ENCODE measurements around the gene LACTB.
A peak's percentile ranks its signal among the peaks of the same experiment; 100 is the strongest.

LACTB gene

DNA sequence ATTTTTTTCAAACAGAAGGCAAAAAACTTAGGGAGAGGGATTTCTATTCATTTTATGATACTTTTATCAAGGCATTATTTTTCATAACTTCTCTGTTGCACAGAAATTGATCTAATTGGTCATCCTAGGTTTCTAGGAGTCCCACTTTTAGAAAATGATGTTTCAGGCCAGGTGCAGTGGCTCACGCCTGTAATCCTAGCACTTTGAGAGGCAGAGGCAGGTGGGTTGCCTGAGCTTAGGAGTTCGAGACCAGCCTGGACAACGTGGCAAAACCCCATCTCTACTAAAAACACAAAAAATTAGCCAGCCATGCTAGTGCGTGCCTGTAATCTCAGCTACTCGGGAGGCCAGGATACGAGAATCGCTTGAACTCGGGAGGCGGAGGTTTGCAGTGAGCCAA is 2.8 kb downstream of the LACTB start:
- no peak for DNase-seq (ENCODE audit: low spot score)

DNA sequence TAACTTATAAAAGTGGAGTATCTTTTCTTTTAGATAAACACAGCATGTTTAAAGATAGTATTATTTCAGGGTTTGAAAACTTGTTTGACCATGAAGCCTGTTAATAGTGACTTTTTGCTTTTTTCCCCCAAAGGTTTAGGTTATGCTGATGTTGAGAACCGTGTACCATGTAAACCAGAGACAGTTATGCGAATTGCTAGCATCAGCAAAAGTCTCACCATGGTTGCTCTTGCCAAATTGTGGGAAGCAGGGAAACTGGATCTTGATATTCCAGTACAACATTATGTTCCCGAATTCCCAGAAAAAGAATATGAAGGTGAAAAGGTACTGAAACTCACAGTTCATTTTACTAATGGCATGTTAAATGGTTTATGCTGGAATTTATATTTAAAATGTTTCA is 5.1 kb downstream of the LACTB start:
- no peak for DNase-seq (ENCODE audit: low spot score)

DNA sequence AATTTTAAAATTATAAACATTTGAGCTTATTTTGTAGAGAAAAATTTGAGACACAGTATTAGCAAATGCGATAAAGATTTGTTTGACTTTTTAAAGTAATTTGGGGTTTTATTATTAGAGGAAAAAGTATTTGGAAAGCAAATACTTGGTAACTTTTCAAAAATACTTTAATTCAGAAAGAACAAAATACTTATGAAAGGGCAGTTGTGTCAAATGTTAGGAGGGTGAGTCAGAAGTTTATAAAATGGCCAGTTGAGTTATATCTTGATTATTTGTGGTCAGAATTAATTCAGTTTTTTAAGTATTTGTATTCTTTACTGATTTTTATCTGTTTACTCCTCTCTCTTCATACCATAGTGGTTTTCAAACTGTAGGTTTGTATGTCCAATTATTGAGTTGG is 12.1 kb downstream of the LACTB start:
- no peak for DNase-seq (ENCODE audit: low spot score)

DNA sequence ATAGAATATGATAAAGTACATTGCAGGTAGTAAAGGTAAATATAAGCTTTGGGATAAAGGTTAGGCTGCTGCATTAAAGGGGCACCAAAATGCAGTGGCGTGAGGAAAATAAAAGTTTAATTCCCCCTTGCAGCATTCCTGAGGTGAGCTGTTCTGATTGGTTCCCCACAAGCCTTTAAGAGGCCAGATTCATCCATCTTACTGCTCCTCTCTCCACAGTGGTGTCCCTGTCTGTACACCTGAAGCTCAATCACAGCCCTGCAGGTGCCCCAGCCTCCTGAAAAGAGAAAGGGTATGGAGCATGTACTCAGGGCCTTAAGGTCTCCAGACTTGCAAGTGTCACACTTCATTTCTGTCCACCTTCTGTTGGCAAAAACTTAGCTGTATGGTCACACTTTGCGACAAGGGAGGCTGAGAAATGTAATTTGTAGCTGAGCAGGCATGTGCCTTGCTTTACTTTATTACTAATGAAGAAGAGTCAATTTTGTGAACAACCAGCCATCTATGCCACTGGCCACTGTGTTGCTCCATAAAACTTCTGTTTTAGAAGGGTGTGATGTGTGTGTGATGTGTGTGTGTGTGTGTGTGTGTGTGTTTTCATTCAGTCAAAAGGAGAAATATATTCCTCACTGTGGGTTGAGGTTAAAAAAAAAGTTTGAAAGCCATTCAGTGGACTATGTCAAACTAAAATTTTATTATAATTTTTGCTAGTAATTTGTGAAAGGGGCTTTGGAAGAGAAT is 12.8 kb downstream of the LACTB start:
- DNase-seq (ENCODE audit: low spot score), result no peak

DNA sequence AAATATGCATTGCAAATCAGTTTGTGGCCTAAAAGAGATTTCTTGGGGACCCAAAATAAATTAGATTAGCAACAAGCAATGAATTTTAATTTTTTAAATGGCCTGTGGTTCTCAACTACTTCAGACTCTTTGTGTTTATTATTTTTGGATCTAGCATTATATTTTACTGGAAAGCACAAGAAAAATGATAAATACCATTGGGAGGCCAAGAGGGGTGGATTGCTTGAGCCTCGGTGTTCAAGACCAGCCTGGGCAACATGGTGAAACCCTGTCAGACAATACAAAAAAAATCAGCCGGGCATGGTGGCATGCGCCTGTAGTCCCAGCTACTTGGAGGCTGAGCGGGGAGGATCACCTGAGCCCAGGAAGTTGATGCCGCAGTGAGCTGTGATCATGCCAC is 13.6 kb downstream of the LACTB start:
- no peak for DNase-seq (ENCODE audit: low spot score)

DNA sequence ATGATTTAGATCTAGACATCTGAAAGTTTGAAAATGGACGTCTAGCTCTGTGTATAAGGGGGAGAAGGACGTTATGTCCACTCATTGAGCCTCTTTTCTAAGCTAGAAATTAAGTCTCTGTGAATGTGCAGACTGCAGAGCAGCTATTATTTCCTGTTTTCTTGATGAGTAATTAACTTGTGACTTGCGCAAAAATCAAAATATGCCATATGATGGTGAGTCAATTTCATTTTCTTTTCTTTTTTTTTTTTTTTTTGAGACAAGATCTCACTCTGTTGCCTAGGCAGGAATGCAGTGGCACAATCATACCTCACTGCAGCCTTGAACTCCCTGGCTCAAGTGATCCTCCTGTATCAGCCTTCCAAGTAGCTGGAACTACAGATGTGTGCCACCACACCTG is 14.1 kb downstream of the LACTB start:
- DNase-seq (ENCODE audit: low spot score), result no peak

DNA sequence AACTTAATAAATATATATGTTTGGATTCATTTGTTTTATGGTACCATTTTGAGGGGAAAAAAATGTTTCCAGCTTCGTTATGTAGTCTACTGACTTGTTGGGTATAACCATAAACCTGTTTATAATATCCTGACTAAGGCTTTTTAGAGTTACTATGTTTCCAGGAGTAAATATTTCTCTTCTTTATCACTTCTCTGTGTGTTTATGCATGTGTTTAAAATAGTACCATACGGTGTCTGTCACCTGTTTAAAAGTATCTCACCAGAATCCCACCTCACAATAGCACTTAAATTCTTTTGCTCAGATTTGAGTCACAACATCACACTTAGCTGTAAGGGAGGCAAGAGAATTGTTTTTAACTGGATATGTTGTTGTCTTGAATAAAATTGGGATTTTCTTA is 15.1 kb downstream of the LACTB start:
- no peak for DNase-seq (ENCODE audit: low spot score)

DNA sequence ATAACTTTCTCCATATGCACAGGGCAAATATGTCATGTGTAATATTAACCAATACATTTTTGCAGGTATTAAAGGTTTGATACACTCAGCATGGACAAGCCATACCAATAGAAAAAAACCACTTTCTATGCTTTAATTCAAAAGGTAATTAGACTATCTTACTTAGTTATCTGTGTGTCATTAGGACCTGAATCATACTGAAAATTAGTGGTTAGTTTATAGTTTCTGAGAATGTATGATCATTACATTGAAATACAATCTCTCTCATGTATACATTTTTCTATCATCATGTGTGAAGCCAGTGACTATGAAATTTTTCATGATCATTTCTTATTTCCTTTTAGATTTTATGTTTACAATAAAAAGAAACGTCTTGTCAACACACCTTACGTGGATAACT is 19.3 kb downstream of the LACTB start:
- DNase-seq (ENCODE audit: low spot score), result no peak

DNA sequence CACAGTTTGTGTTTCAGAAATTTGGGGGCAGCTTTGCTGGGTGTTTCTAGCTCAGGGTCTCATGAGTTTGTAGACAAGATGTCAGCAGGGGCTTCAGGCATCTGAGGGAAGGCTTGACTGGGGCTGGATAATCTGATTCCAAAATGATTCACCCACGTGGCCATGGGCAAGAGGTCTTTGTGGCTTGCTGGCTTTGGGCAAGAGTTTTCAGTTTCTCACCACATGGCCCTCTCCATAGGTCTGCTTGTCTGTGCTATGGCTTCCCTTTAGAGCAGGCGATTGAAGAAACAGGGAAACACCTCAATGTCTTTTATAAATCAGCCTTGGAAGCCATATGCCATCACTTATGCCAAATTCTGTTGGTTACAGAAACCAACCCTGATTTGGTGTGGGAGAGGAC is 23.8 kb downstream of the LACTB start:
- DNase-seq (ENCODE audit: low spot score), result no peak

DNA sequence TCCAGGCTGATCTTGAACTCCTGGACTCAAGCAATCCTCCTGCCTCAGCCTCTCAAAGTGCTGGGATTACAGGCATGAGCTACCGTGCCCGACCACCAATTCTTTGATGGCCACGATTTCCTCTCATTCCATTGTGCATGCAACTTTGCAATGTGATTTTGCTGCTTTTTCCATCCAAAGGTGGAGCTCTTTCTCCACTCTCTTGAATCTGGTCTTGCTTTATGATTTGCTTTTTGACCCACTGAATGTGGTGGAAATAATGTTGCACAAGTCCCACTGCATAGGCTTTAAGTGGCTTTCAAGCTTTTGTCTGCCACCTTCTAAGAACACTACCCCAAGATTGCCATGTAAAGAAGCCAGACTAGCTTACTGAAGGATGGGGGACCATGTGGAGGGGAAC is 25.0 kb downstream of the LACTB start:
- no peak for DNase-seq (ENCODE audit: low spot score)

DNA sequence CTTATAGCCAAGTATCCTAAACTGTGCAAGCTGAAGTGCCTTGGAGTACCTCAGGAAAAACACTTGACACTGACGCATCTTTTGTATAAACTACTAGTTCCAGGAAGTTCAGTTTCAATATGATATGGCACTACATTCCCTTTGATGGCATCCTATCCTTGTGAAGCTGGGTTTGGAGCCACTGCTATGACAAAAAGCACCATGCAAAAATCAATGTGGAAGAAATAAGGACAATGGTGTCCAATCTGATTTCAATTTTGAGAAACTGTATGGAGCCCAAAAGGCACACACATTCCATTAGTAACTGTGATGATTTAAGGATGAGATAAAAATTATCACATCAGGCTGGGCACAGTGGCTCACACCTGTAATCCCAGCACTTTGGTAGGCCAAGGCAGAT is 30.0 kb downstream of the LACTB start:
- no peak for DNase-seq (ENCODE audit: low spot score)

DNA sequence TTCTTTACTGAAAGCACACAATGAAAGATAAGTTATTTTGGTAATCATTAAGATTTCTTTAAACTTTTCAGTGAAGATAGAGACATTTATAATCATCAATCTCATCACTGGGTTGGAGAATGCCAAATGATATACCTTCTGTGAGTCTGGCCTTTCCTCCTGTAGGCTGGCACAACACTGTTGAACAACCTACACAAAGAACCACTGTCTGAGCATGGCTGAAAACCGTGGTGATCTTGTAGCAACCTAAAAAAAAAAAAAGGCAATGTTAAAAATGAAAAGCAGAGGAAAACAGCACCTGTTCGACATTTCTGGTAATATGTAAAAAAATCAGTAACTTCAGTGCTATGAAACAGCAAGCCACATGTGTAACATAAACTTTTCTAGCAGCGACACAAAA is 33.8 kb downstream of the LACTB start:
- no peak for DNase-seq (ENCODE audit: low spot score)

DNA sequence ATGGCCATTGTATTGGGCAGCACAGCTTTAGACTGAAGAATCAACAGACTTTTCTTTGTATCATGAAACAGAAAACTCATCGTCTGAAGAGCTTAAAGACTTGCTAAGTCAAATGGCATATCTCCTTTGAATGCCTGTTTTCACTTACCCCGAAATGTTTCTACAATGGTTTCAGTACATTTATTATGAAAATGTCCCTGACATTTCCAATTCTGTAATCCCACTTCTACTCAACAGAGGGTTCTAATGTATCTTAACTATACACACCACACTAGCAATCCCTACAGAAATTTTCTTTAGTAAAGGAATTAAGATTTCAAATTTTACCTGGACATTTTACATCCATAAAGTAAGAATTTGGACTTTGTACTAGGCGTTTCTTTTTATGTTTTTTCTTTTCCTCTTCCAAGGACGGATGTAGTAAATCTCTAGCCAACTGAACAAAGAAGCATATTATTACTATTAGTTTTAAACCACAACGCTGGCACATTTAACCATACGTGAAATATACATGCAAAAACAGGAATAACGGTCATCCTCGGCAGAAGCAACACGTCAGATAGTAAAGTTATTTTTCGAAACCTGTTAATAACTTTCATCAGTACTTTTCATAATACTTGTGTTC is 34.5 kb downstream of the LACTB start:
- DNase-seq (ENCODE audit: low spot score), result no peak

DNA sequence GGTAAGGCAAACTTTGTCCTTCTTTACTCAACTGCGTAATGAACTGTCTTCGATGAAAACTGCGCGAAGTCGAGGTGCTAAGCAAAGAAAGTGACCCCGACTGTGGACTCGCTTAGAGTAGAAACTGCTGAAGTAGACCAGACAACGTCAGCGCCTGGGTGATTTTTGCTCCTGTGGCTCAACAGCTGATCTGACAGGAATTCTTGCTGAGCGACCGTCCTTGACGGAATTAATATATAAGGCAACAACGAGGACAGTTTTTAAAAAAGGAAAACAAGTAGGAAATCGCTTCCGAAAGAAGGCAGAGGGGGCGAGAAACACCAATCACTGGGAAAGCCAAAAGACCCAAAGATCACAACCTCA is 35.1 kb downstream of the LACTB start:
- peak; percentile 17 for DNase-seq (ENCODE audit: low spot score)

DNA sequence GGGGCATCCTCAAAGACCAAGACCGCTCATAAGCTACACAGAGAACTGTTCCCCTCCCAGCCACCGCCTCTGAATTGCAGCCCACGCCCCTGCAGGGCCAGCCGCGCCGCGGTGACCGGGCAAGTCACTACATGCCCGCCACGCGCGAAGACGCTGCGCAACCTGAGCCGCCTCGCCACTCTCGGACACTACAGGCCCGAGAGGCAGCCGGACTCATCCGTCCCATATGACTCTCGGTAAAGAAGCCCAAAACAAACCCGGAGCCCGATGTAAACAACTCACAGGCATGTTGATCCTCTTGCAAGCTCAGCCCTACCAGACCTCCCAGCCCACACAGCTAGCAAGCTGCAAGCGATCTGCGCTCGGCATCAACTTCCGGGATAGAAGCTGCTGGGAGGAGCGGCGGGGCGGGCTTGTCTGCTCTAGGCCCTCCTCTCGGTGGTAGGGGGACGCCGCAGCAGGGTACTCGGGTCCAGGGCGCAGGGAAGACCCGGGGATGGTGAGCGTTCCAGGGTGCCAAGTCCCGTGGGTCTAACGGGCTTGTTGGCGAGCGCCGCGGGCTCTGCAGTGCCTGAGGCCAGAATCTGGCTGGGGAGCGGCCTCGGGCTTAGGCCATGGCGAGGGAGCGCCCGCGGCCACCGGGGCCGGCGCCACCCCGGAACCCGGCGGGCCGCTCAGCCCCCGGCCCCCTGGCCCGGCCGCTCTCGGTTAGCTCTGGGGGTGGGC is 35.6 kb downstream of the LACTB start, which contains the start of gene RPS27L:
Gene RPS27L (minus strand): TSS at position 360 of the 726 bp plus-strand sequence. CDS start 72 bp downstream, at position 288.
- DNase-seq (ENCODE audit: low spot score), result peak; percentile 88

DNA sequence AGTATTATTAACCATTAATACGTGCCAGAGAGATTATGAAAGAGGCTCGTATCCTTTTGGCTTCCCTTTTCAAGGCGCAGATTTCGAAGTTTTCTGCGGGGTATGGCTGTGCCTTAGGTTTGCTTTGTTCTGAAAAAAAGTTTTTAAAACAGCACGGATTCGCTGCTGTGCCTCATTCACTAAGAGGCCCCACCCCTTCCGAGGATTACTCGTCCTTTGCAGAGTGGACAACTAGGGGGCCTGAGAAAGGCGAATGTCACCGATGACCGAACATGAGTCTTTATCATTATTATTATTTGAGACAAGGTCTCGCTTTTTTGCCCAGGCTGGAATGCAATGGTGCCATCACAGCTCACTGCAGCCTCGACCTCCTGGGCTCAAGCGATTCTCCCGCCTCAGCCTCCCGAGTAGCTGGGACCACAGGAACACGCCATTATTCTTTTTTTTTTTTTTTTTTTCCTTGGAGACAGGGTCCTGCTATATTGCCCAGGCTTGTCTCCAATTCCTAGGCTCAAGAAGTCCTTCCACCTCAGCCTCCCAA is 36.3 kb downstream of the LACTB start:
- peak; percentile 35 for DNase-seq (ENCODE audit: low spot score)

DNA sequence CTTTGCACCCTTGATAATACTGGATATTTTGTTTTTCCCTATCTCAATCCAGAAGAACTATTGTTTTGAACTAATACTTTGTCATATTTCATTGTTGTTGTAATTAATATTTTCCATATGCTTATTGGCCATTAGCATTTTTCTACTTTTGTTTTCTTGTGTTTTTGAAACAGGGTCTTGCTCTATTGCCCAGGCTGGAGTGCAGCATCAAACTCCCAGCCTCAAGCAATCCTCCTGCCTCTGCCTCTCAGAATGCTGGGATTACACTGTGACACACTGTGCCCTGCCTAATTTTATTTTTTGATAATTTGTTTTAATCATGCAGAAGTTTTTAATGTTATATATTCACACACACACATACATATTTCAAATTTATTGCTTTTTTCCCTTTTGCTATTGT is 39.0 kb downstream of the LACTB start:
- DNase-seq (ENCODE audit: low spot score), result no peak

DNA sequence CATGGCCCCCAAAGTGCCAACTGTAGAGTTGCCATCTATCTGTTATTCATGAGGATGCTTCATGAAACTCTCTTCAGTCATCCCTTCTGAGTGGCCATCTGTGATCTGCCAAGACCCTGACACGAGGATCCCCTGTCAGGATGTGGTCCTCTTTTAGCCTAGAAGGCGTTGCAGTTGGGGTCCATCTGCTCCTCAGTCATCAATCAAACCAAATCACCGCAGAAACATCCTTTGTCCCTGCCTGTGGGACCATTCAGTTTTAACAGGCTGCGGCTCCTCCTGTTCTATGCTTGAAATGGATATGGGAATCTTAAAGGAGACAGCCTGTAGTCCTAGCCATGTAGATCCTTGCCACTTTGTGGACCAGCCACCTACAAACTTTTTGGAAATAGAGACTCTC is 41.6 kb downstream of the LACTB start:
- no peak for DNase-seq (ENCODE audit: low spot score)

DNA sequence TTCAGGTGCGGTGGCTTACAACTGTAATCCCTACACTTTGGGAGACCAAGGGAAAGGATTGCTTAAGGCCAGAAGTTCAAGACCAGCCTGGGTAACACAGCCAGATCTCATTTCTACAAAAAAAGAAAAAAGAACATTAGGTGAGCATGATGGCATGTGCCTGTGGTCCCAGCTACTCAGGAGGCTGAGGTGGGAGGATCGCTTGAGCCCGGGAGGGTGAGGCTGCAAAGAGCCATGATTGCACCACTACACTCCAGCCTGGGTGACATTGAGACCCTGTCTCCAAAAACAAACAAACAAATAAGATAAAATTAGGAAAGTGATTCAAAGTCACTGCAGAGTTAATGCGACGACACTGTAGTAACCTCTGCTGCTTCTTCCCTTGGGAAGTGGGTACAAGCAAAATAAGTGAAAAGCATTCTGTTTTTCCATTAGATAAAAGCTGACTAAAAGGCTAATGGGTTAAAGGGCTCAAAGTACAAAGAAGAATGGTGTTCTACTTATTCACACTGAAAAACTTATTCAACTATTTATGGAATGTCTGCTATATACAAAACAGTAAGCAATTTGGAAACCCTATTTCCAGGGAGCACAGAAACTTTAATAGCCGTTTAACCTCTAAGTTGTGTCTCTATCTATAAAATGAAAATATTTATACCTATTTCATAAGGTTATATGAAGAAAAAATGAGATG is 43.7 kb downstream of the LACTB start:
- DNase-seq (ENCODE audit: low spot score), result no peak

DNA sequence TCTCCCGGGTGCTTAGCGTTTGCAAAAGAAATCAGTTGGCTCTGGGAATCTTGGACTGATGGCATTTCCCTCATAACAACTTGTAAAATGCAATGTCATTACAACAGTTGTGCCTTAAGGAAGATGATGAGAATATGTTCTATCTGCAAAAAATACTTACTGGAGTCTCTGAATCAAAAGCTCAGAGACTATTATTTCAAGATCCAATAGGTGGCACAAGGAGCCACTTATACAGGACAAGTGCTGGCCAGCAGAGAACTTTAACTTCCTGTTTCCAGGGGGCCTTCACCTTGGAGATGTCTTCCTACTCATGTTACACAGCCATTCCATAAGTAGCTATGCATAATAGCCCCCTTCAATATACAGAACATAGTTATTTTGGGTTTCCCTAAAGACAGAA is 44.6 kb downstream of the LACTB start:
- no peak for DNase-seq (ENCODE audit: low spot score)

DNA sequence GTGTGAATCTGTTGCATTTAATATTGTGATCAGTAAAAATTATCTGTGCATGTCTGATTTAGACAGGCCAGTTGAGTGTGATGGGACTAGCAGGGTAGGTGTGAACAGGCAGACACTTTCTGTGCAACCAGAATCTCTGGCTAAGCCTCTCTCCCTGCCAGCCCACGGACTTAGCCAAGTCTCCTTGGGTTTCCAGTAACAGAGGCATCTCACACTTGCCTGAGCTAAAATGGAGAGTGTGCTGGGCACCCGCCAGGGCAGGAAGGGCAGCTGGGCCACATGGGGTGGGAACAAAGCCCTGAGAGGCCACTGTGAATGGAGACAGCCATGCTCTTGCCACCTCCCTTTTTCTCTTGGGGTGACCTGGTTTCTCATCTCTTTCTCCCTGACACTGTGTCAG is 48.1 kb downstream of the LACTB start:
- no peak for DNase-seq (ENCODE audit: low spot score)

DNA sequence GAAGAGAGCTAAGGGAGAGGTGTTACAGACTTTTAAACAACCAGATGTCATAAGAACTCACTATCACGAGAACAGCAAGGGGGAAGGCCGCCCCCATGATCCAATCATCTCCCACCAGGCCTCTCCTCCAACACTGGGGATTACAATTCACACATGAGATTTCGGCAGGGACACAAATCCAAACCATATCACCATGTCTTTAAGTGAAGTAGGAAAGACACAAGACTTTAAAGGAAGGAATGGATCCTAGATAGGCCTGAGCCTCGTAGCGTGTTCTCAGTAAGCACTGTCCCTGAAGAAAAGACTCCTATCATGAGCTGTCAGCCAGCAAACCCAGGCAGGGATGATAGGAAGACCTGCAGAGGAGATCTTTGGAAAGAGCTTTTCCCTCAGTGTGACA is 50.7 kb downstream of the LACTB start:
- DNase-seq (ENCODE audit: low spot score), result no peak

All from germinal center (tissue), 1 donor.